ENCODE measurements around the gene TRMT1.
"Not testable (repeated sequence)": the region's sequence is repeated elsewhere in the genome, so short reads cannot be mapped to it uniquely, and the experiment has no call there.

Gene TRMT1

DNA sequence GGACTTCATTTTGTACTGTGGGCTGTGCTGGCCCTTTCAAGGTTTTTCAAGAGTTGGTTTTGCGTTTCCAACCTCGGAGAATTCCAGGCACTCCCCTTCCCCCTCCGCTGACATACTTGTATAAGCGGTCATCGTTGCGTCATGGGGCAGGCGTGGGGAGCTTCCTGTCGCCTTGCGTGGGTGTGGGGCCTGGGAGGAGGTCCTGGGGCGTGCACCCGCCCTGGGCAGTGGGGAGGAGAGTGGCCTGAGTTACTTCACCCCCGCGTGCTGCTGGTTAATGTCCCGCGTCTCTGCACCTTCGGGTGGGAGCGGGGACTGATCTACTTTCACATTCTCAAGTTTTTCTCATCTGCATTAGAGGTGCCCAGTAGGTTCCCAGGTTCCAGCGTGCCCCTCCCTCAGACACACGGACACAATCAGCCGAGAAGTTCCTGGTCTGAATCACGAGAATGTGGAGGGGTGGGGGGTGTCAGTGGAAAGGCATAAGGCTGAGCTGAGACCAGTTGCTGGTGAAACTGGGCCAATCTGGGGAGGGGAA is 37.8 kb upstream of the TRMT1 start:
- DNase-seq, result peak; percentile 28 to 38 (median 28)
- H3K4me1 Mint-ChIP-seq (ENCODE audit: low read depth in 2 of 2), result peaks cover 51 to 55% of the 10 kb centered on the region in 2 donors

DNA sequence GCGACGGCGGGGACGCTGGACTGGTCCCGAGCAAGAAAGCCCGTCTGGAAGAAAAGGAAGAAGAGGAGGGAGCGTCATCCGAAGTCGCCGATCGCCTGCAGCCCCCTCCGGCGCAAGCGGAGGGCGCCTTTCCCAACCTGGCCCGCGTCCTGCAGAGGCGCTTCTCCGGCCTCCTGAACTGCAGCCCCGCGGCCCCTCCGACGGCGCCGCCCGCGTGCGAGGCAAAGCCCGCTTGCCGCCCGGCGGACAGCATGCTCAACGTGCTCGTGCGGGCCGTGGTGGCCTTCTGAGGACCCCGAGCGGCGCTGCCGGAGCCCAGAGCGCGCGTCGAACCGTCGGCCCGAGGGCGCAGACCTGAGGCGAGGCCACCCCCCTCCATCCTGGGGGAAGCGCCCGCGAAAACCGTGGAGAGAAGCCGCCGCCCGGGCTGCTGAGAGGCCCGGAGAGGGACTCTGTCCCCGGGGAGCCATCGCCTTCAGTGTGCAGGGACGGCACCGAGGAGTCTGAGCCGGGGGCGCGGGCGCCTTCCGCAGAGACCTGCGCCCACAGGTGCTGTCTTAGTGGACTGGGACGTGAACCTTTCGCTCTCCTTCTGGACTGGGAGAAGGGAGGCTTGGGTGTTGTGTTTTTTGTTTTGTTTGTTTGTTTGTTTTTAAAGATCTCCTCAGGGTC is 37.2 kb upstream of the TRMT1 start:
- H3K9me3 Mint-ChIP-seq, result no peaks in the 10 kb centered on the region
- peaks cover 78% of the 10 kb centered on the region for H3K36me3 Mint-ChIP-seq (ENCODE audit: insufficient read depth)
- no peak for ATAC-seq (replicated peaks)
- peak in 2 of 3 experiments; percentile 24 to 26 for DNase-seq
- H3K27ac Mint-ChIP-seq, result peak overlapping the region; percentile 100
- H3K4me3 Mint-ChIP-seq, result peak overlapping the region; percentile 94 to 99
- no peaks in the 10 kb centered on the region for H3K27me3 Mint-ChIP-seq
- peaks cover 57% of the 10 kb centered on the region in 2 donors for H3K4me1 Mint-ChIP-seq (ENCODE audit: low read depth in 2 of 2)

More for the DNA sequence above, 37.8 kb upstream of the TRMT1 start:
- ATAC-seq (replicated peaks), result no peak
- Mint-ChIP-seq H3K4me3 (peak overlapping the region; percentile 94 to 99), H3K27ac (peak overlapping the region; percentile 100), H3K27me3 (no peaks in the 10 kb centered on the region), H3K36me3 (ENCODE audit: insufficient read depth) (peaks cover 73% of the 10 kb centered on the region), H3K9me3 (no peaks in the 10 kb centered on the region)

DNA sequence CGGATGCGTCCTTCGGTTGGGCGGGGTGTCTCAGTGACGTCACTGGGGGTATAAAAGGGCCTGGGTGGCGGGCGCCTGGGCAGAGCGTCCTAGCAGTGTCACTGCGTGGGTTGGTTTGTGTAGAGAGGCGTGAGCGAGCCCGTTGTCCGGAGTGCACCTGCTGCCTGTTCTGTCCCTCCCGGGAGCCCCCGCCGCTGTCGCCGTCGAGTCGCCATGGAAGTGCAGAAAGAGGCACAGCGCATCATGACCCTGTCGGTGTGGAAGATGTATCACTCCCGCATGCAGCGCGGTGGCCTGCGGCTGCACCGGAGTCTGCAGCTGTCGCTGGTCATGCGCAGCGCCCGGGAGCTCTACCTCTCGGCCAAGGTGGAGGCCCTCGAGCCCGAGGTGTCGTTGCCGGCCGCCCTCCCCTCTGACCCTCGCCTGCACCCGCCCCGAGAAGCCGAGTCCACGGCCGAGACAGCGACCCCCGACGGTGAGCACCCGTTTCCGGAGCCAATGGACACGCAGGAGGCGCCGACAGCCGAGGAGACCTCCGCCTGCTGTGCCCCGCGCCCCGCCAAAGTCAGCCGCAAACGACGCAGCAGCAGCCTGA is 36.5 kb upstream of the TRMT1 start:
- Mint-ChIP-seq H3K4me1 (ENCODE audit: low read depth in 2 of 2) (peaks cover 55 to 57% of the 10 kb centered on the region in 2 donors), H3K4me3 (peak overlapping the region; percentile 94 to 99), H3K27ac (peak overlapping the region; percentile 100), H3K27me3 (no peaks in the 10 kb centered on the region), H3K9me3 (no peaks in the 10 kb centered on the region), H3K36me3 (ENCODE audit: insufficient read depth) (peaks cover 75% of the 10 kb centered on the region)
- DNase-seq (peak; percentile 98 to 99 (median 99)), ATAC-seq (replicated peaks) (peak; percentile 26)

DNA sequence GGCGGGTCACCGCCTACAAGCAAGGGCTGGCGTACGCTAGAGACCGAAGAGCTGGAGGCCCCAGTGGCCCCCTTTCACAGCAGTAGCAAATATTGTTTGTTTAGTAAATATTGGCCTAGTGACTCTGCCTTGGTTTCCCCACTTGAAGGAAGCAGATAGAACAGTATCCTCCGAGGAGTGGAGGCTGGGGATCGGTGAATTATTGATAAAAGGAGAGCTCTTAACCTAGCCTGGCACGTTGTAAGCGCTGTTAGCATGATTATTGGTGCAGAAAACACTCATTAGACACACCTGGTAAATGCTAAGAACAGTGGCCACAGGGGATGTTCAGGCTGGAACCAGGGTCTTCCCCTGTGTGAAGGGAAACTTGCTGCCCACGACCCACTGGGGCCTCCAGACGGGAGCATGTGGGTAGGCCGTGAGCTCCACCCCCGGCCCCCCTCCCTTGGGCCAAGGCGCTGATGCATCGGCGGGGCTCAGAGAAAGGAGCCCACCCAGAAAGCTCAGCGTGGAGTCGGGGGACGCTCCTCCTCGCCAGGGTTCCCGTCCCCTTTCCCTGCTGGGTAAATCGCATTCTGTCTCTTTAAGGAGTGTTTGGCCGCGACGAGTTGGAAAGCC is 35.9 kb upstream of the TRMT1 start:
- H3K27ac Mint-ChIP-seq, result peak overlapping the region; percentile 100
- no peaks in the 10 kb centered on the region for H3K9me3 Mint-ChIP-seq
- DNase-seq (no peak), ATAC-seq (replicated peaks) (no peak)
- peak overlapping the region; percentile 94 to 99 for H3K4me3 Mint-ChIP-seq
- no peaks in the 10 kb centered on the region for H3K27me3 Mint-ChIP-seq
- H3K4me1 Mint-ChIP-seq (ENCODE audit: low read depth in 2 of 2), result peaks cover 52 to 53% of the 10 kb centered on the region in 2 donors
- peaks cover 75% of the 10 kb centered on the region for H3K36me3 Mint-ChIP-seq (ENCODE audit: insufficient read depth)

DNA sequence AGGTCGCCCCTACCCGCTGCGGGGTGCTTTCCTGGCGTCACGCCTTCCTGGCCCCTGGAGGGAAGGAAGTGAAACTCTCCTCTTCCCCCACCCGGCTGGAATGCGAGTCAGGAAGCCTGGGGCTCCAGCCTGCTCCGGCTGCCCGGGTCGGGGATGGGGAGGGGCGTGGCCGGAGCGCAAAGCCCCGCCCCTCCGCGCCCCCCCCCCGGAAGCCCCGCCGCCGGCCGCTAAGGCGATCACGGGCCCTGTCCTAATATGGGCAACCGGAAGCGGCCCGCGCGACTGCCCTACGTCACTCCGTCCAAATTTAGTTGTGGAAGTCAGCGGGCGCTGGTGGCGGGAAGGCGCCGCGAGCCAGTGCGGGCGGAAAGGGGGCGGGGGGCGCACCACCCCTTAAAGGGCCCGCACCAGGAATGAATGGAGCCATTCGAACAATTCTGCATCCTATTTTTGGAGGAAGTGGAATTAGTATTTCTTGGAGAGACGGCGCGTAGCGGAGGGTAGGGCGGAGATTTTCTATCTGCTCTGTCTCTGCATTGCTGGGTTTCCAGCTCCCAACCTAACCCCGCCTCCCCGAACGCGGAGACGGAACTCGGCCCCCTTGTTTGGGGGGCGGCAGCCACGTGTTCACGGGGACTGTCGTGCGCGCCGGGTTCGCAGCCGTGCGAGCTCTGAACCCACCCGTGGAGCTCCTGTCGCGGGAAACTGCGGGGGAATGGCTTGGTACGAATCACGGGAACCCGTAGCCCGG is 35.2 kb upstream of the TRMT1 start:
- Mint-ChIP-seq H3K4me3 (peak overlapping the region; percentile 94 to 99), H3K36me3 (ENCODE audit: insufficient read depth) (peaks cover 75% of the 10 kb centered on the region), H3K27ac (peak overlapping the region; percentile 100), H3K4me1 (ENCODE audit: low read depth in 2 of 2) (peaks cover 49 to 50% of the 10 kb centered on the region in 2 donors), H3K27me3 (no peaks in the 10 kb centered on the region), H3K9me3 (no peaks in the 10 kb centered on the region)
- DNase-seq (peak; percentile 93 to 95 (median 95)), ATAC-seq (replicated peaks) (peak; percentile 51)

DNA sequence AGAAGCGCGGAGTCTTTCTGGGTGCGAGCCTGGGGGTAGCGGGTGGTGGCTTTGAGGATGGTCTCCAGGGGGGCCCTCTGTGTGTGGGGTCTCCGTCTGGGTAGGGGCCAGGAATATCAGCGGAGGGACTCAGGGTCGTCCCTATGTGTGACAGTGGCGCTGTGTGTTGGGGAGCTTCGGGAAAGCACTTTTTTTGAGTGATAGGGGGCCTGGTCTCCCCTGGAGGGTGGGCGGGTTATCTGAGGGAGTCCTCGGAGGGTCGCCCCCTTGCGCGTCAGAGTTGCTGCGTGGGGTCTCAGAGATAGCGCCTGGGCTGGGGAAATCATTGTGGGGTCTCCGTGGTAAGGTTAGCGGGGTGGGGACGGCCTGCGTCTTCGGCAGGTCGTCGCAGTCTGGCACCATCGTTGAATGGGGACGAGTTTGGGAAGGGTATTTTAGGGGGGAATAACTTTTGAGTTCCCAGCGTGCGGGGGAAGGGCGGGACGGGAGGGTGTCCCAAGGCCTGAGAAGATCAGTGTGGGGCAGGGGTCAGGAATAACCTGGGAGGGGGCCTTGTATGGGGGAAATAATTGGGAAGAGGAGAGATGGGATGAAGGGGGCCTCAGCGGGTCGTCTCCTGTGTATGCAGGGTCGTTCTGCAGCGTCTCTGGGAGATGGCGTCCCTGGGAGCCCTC is 34.5 kb upstream of the TRMT1 start:
- peaks cover 68% of the 10 kb centered on the region for H3K36me3 Mint-ChIP-seq (ENCODE audit: insufficient read depth)
- H3K4me1 Mint-ChIP-seq (ENCODE audit: low read depth in 2 of 2), result peaks cover 42 to 45% of the 10 kb centered on the region in 2 donors

DNA sequence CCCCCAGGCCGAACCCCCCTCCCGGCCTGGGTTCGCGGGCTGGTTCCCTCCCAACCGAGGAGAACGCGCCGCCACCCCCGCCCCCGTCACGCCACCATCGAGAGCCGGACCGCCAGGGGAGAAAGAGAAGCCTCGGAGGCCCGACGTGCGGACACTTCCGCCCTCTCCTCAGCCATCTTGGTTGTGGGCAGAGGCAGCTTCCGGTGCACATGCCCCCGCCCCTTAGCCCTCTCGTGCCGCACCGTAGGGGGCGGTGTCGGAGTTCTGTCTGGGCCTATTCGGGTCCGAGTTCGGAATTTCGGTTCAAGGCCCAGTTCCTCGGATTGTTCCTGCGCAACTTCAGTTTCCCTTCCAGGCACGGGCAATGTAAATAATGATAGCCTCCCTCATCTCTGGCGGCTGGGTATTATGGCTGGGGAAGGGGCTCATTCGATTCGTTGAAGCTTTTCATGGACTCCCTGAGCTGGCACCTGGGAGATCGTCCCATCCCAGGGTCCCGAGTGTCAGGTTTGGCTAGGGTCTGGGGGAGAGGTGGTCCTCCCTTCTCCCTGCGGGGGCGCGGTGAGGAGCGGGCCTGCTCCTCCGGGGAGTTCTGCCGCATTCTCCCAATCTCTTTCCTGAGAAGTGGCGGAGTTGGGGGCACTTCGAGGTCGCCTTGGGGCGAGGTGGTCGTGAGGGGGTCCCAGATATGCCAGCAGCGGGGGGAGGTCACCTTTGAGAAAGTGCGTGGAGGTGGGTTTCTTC is 33.8 kb upstream of the TRMT1 start, which contains the start of the genes IER2 and STX10:
TSS of gene IER2 (plus strand) at position 225 of the 744 bp plus-strand sequence. CDS start 2,776 bp downstream, outside the sequence.
TSS of gene STX10 (minus strand) at position 189 of the 744 bp plus-strand sequence. CDS start 202 bp downstream, outside the sequence.
- Mint-ChIP-seq H3K4me1 (ENCODE audit: low read depth in 2 of 2) (peaks cover 39 to 41% of the 10 kb centered on the region in 2 donors), H3K9me3 (no peaks in the 10 kb centered on the region), H3K27ac (peak within 1 kb of the TSS; percentile 100), H3K4me3 (peak within 1 kb of the TSS; percentile 94 to 99), H3K36me3 (ENCODE audit: insufficient read depth) (peaks cover 64% of the 10 kb centered on the region), H3K27me3 (no peaks in the 10 kb centered on the region)
- ATAC-seq (replicated peaks), result peak; percentile 58
- DNase-seq, result peak; percentile 91 to 94 (median 92)

More for the DNA sequence above, 34.5 kb upstream of the TRMT1 start:
- no peaks in the 10 kb centered on the region for H3K9me3 Mint-ChIP-seq
- ATAC-seq (replicated peaks) (peak; percentile 6), DNase-seq (peak; percentile 8 to 27 (median 9))
- no peaks in the 10 kb centered on the region for H3K27me3 Mint-ChIP-seq
- peak overlapping the region; percentile 100 for H3K27ac Mint-ChIP-seq
- peak overlapping the region; percentile 94 to 99 for H3K4me3 Mint-ChIP-seq

DNA sequence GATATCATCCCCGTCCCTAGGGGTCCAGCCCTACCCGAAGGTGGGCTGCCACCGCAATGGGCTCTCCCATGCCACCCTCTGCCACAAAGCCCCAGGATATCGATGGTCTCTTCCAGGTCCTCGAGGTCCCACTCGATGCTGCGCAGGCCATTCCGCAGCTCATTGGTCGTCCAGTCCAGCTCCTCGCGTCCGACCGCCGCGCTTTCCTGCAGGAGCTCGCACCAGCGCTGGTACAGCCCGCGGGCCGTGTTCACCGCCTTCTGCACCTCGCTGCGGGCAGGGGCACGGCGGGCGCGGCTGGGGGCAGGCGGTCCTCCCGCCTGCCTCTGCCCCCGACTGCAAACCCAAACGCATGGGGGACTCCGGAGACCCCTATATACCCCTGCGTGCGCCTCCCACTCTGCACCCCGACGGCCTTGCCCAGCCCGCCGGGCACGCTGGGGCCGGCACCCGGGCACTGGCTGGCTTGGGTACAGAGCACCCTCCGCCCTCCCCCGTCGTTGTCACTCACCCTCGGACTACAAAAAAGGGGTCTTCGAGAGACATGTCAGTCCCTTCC is 33.2 kb upstream of the TRMT1 start:
- Mint-ChIP-seq H3K4me3 (peak overlapping the region; percentile 94 to 99), H3K9me3 (no peaks in the 10 kb centered on the region), H3K27ac (peak overlapping the region; percentile 100), H3K4me1 (ENCODE audit: low read depth in 2 of 2) (peaks cover 33 to 41% of the 10 kb centered on the region in 2 donors), H3K27me3 (no peaks in the 10 kb centered on the region), H3K36me3 (ENCODE audit: insufficient read depth) (peaks cover 57% of the 10 kb centered on the region)
- ATAC-seq (replicated peaks), result peak; percentile 2
- peak in 1 of 3 experiments; percentile 23 for DNase-seq

DNA sequence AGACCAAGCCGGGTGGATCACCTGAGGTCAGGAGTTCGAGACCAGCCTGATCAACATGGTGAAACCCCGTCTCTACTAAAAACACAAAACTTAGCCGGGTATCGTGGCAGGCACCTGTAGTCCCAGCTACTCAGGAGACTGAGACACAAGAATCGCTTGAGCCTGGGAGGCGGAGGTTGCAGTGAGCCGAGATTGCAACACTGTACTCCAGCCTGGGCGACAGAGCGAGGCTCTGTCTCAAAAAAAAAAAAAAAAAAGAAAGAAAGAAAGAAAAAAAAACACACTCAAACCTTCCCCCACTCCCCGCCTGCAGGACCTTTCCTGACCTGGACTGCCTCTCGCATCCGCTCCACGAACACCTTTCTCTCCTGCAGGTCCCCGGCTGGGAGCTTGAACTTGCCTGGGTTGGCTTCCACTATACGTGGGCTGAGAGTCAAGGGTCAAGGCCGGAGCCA is 32.7 kb upstream of the TRMT1 start:
- not testable (repeated sequence) for DNase-seq; H3K9me3 Mint-ChIP-seq; H3K27me3 Mint-ChIP-seq; ATAC-seq (replicated peaks)
- Mint-ChIP-seq H3K4me3 (peak overlapping the region; percentile 94 to 99), H3K36me3 (ENCODE audit: insufficient read depth) (peaks cover 52% of the 10 kb centered on the region), H3K27ac (peak overlapping the region in 1 of 2 donors; percentile 100), H3K4me1 (ENCODE audit: low read depth in 2 of 2) (peaks cover 31 to 41% of the 10 kb centered on the region in 2 donors)

DNA sequence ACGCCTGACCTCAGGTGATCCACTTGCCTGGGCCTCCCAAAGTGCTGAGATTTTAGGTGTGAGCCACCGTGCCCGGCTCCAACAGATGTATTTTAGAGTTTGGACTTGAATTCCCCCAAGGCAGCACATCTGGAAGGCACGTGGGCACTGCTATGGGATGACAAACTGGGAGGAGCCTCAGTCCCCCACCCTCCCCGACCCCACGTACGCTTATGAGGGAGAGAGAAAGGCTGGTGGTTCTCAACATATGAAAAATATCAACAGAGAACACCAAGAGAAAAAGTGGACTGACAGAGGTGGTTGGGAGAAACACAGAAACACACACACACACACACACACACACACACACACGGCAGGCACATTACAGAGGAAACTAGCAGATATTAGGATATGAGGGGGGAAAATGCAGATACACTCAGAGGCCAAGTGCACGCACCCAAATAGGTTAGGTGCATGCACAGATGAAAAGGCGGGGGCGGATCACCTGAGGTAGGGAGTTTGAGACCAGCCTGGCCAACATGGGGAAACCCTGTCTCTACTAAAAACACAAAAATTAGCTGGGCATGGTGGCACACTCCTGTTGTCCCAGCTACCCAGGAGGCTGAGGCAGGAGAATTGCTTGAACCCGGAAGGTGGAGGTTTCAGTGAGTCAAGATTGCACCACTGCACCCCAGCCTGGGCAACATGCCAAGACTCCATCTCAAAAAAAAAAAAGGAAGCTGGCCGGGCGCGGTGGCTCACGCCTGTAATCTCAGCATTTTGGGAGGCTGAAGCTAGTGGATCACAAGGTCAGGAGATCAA is 30.4 kb upstream of the TRMT1 start:
- H3K36me3 Mint-ChIP-seq (ENCODE audit: insufficient read depth), result peaks cover 30% of the 10 kb centered on the region
- ATAC-seq (replicated peaks), result no peak
- H3K4me1 Mint-ChIP-seq (ENCODE audit: low read depth in 2 of 2), result peaks cover 22 to 32% of the 10 kb centered on the region in 2 donors
- no peak for DNase-seq
- no peaks in the 10 kb centered on the region for H3K27me3 Mint-ChIP-seq
- H3K27ac Mint-ChIP-seq, result peak overlapping the region in 1 of 2 donors; percentile 85
- no peaks in the 10 kb centered on the region for H3K9me3 Mint-ChIP-seq
- no peak overlapping the region for H3K4me3 Mint-ChIP-seq

All from effector memory CD8-positive, alpha-beta T cell (primary cell).